Measurements from ENCODE around the gene PRPH2. TPM values are rescaled to one million over a fixed set of nuclear protein-coding genes. Genes with fewer than 3 reads are reported as not detected.

Gene PRPH2
- total RNA-seq, 2 experiments from 2014 or later = not detected

DNA sequence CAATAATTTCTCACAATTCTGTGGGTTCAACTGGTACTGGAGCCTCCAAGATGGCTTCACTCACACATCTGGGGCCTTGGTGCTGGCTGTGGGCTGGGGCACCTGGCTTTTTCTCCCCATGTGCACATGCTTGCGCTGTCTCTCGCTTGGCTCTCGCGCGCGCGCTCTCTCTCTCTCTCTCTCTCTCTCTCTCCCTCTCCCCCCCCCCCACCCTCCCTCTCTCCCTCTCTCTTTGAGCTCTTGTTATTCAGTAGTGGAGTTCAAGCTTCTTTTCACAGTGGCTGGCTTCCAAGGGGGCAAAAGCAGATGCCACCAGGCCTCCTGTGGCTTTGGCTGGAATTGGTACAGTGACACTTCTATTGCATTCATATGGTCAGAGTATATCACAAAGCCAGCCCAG is 34.3 kb upstream of the PRPH2 start:
- BruUV-seq (replicated peaks) = no TSS peak
- Histone ChIP-seq H3K4me3 (ENCODE audit: low read depth, low read length, poor library complexity, severe bottlenecking) (no peak overlapping the region), H2AFZ (ENCODE audit: low read length) (no peak overlapping the region), H3K4me1 (ENCODE audit: insufficient read depth, low read length, poor library complexity, severe bottlenecking) (peaks cover 14% of the 10 kb centered on the region), H4K20me1 (ENCODE audit: insufficient read depth, low read length) (no peaks in the 10 kb centered on the region), H3K36me3 (ENCODE audit: insufficient read depth, low read length) (0 out of 2 replicates have a peak, but pooled peaks cover 3% of the 10 kb centered on the region), H3K9me3 (ENCODE audit: low read length) (no peaks in the 10 kb centered on the region), H3K4me2 (ENCODE audit: low read length) (no peak overlapping the region), H3K27ac (ENCODE audit: low read depth, low read length, poor library complexity, severe bottlenecking) (no peak overlapping the region), H3K79me2 (ENCODE audit: insufficient read depth, low read depth, low read length) (no peaks in the 10 kb centered on the region), H3K9me2 (ENCODE audit: insufficient read depth, low read length) (no peaks in the 10 kb centered on the region)
- no peak for DNase-seq (ENCODE audit: low spot score)
- CTCF ChIA-PET (ENCODE audit: unreplicated experiment) = interaction anchor here (0.6 kb wide), 2 partner anchors 12 to 53 kb away, joined by 3 to 4 read pairs; no protein-coding TSS in a partner anchor
- TF ChIP-seq CTCF (conservative IDR thresholded peaks at IDR 0.05; ENCODE audit: low read length) = no peak
- TF ChIP-seq EZH2phosphoT487 (IDR thresholded peaks at IDR 0.05; ENCODE audit: borderline replicate concordance, low read depth, low read length) = no peak
- intact Hi-C loops (cut with micrococcal nuclease; ENCODE audit: unreplicated experiment) = no loop called here
- POLR2A ChIA-PET = interaction anchor here (0.6 to 4.8 kb wide), 3 partner anchors 8 to 88 kb away, joined by 3 to 31 read pairs (median 7); no protein-coding TSS in a partner anchor

- POLR2A ChIA-PET = no interaction called here
- no peak overlapping the region for H2AFZ ChIP-seq (ENCODE audit: low read length)
- H3K9me2 ChIP-seq (ENCODE audit: insufficient read depth, low read length) = no peaks in the 10 kb centered on the region
- H3K27ac ChIP-seq (ENCODE audit: low read depth, low read length, poor library complexity, severe bottlenecking) = no peak overlapping the region
- no TSS peak for BruUV-seq (replicated peaks)
- H3K79me2 ChIP-seq (ENCODE audit: insufficient read depth, low read depth, low read length) = no peaks in the 10 kb centered on the region; the same call in 1 of the 2 replicates
- no peaks in the 10 kb centered on the region for H4K20me1 ChIP-seq (ENCODE audit: insufficient read depth, low read length)
- no peak overlapping the region for H3K4me2 ChIP-seq (ENCODE audit: low read length)
- intact Hi-C loops (cut with micrococcal nuclease; ENCODE audit: unreplicated experiment) = no loop called here
- peaks cover 14% of the 10 kb centered on the region for H3K4me1 ChIP-seq (ENCODE audit: insufficient read depth, low read length, poor library complexity, severe bottlenecking)
- no peaks in the 10 kb centered on the region for H3K9me3 ChIP-seq (ENCODE audit: low read length)
- no peak for DNase-seq (ENCODE audit: low spot score)
- H3K4me3 ChIP-seq (ENCODE audit: low read depth, low read length, poor library complexity, severe bottlenecking) = no peak overlapping the region
- TF ChIP-seq CTCF (conservative IDR thresholded peaks at IDR 0.05; ENCODE audit: low read length) = no peak
- TF ChIP-seq EZH2phosphoT487 (IDR thresholded peaks at IDR 0.05; ENCODE audit: borderline replicate concordance, low read depth, low read length) = no peak
- peaks cover 7% of the 10 kb centered on the region; the same call in 1 of the 2 replicates for H3K36me3 ChIP-seq (ENCODE audit: insufficient read depth, low read length)
- CTCF ChIA-PET (ENCODE audit: unreplicated experiment) = interaction anchor here (0.5 kb wide), 1 partner anchor 55 kb away, joined by 4 read pairs; no protein-coding TSS in a partner anchor
Measured at GRCh38 chr6:42754759-42755158, 32.4 kb upstream of the PRPH2 start.

DNA sequence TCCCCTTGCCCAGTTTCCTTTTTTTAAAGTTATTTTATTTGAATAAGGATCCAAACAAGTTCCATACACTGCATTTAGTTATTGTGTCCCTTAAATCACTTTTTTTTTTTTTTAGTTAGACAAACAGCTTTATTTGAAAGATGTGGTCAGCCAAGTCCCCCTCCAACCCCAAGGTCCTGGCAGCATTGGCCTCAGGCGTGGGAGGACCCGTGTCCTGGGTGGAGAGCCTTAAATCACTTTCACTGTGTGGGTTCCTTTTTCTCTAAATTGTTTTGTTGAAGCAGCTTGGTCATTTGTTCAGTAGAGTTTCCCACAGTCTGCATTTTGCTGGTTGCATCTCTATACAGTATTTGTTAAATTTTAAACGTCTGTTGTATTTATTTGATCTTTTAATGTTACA is 28.7 kb upstream of the PRPH2 start:
- no peak for TF ChIP-seq CTCF (conservative IDR thresholded peaks at IDR 0.05; ENCODE audit: low read length)
- no peak for TF ChIP-seq EZH2phosphoT487 (IDR thresholded peaks at IDR 0.05; ENCODE audit: borderline replicate concordance, low read depth, low read length)
- Histone ChIP-seq H3K4me3 (ENCODE audit: low read depth, low read length, poor library complexity, severe bottlenecking) (no peak overlapping the region), H3K9me3 (ENCODE audit: low read length) (no peaks in the 10 kb centered on the region), H3K4me2 (ENCODE audit: low read length) (no peak overlapping the region), H4K20me1 (ENCODE audit: insufficient read depth, low read length) (no peaks in the 10 kb centered on the region), H3K79me2 (ENCODE audit: insufficient read depth, low read depth, low read length) (peaks cover 16% of the 10 kb centered on the region; the same call in 1 of the 2 replicates), H3K9me2 (ENCODE audit: insufficient read depth, low read length) (no peaks in the 10 kb centered on the region), H3K36me3 (ENCODE audit: insufficient read depth, low read length) (peaks cover 7% of the 10 kb centered on the region; the same call in 1 of the 2 replicates), H3K27ac (ENCODE audit: low read depth, low read length, poor library complexity, severe bottlenecking) (no peak overlapping the region), H2AFZ (ENCODE audit: low read length) (no peak overlapping the region), H3K4me1 (ENCODE audit: insufficient read depth, low read length, poor library complexity, severe bottlenecking) (peaks cover 26% of the 10 kb centered on the region)
- DNase-seq (ENCODE audit: low spot score) = no peak
- intact Hi-C loops (cut with micrococcal nuclease; ENCODE audit: unreplicated experiment) = no loop called here
- CTCF ChIA-PET (ENCODE audit: unreplicated experiment) = no interaction called here
- POLR2A ChIA-PET = interaction anchor here (0.7 to 14.2 kb wide), 2 partner anchors 11 to 27 kb away, joined by 3 to 494 read pairs; partner anchors contain the start of gene BICRAL
- no TSS peak for BruUV-seq (replicated peaks)

All from OCI-LY7 (cell line).